Measurements from ENCODE around the gene NUP210.

Gene NUP210

GRCh38 chr3:13289771-13290285, 130.3 kb downstream of the NUP210 start:
- no peak for DNase-seq (ENCODE audit: low read depth in 2 of 2)

- DNase-seq (ENCODE audit: low read depth in 2 of 2): no peak
Measured at GRCh38 chr3:13288732-13289718, 131.1 kb downstream of the NUP210 start.

GRCh38 chr3:13287833-13288232, 132.3 kb downstream of the NUP210 start:
- no peak for DNase-seq (ENCODE audit: low read depth in 2 of 2)

- no peak for DNase-seq (ENCODE audit: low read depth in 2 of 2)
Measured at GRCh38 chr3:13286873-13287272, 133.2 kb downstream of the NUP210 start.

GRCh38 chr3:13285007-13285567, 135.0 kb downstream of the NUP210 start:
- DNase-seq (ENCODE audit: low read depth in 2 of 2): no peak

GRCh38 chr3:13283877-13284264, 136.3 kb downstream of the NUP210 start:
- no peak for DNase-seq (ENCODE audit: low read depth in 2 of 2)

- DNase-seq (ENCODE audit: low read depth in 2 of 2): no peak
Measured at GRCh38 chr3:13282986-13283876, 136.9 kb downstream of the NUP210 start.

GRCh38 chr3:13282358-13282985, 137.7 kb downstream of the NUP210 start:
- no peak for DNase-seq (ENCODE audit: low read depth in 2 of 2)

GRCh38 chr3:13281507-13282357, 138.4 kb downstream of the NUP210 start:
- DNase-seq (ENCODE audit: low read depth in 2 of 2): no peak

- no peak for DNase-seq (ENCODE audit: low read depth in 2 of 2)
Measured at GRCh38 chr3:13280811-13281506, 139.2 kb downstream of the NUP210 start.

- no peak for DNase-seq (ENCODE audit: low read depth in 2 of 2)
Measured at GRCh38 chr3:13280122-13280790, 139.9 kb downstream of the NUP210 start.

- no peak for DNase-seq (ENCODE audit: low read depth in 2 of 2)
Measured at GRCh38 chr3:13279532-13279910, 140.6 kb downstream of the NUP210 start.

GRCh38 chr3:13278783-13279531, 141.2 kb downstream of the NUP210 start:
- no peak for DNase-seq (ENCODE audit: low read depth in 2 of 2)

GRCh38 chr3:13277860-13278531, 142.1 kb downstream of the NUP210 start:
- DNase-seq (ENCODE audit: low read depth in 2 of 2): no peak

GRCh38 chr3:13277196-13277813, 142.8 kb downstream of the NUP210 start:
- no peak for DNase-seq (ENCODE audit: low read depth in 2 of 2)

GRCh38 chr3:13276438-13277195, 143.5 kb downstream of the NUP210 start:
- no peak for DNase-seq (ENCODE audit: low read depth in 2 of 2)
